ENCODE measurements around the gene COL6A3.

DNA sequence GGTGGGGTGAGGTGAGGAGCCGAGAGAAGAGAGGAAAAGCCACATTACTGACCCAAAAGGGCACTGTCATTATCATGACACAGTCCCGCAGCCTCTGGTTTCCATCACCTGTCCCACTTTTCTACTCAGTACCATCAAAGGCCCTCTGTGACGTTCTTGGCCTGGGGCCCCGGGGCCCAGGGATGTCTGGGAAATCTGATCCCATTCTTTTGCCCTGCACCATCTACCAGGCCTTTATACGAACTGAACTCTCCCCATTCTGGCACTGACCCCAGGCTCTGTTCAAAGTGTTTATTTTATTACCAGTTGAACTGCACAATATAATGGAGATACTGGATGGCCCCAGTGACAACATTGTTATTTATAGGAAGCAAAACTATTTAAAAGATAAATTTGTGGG, 89.1 kb downstream of the COL6A3 start:
- TF ChIP-seq, protein P1, sequence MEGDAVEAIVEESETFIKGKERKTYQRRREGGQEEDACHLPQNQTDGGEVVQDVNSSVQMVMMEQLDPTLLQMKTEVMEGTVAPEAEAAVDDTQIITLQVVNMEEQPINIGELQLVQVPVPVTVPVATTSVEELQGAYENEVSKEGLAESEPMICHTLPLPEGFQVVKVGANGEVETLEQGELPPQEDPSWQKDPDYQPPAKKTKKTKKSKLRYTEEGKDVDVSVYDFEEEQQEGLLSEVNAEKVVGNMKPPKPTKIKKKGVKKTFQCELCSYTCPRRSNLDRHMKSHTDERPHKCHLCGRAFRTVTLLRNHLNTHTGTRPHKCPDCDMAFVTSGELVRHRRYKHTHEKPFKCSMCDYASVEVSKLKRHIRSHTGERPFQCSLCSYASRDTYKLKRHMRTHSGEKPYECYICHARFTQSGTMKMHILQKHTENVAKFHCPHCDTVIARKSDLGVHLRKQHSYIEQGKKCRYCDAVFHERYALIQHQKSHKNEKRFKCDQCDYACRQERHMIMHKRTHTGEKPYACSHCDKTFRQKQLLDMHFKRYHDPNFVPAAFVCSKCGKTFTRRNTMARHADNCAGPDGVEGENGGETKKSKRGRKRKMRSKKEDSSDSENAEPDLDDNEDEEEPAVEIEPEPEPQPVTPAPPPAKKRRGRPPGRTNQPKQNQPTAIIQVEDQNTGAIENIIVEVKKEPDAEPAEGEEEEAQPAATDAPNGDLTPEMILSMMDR (IDR thresholded peaks at IDR 0.05), result no peak
- TF ChIP-seq PHF8 (IDR thresholded peaks at IDR 0.05; ENCODE audit: borderline replicate concordance, low read depth) (no peak), POLR2A (IDR thresholded peaks at IDR 0.05; ENCODE audit: low read length) (no peak), MYC (IDR thresholded peaks at IDR 0.05; ENCODE audit: borderline replicate concordance, low read length) (no peak), RAD21 (conservative IDR thresholded peaks at IDR 0.05 in 1 of 2, IDR thresholded peaks at IDR 0.05 in 1 of 2) (no peak)
- TF ChIP-seq, protein P2, sequence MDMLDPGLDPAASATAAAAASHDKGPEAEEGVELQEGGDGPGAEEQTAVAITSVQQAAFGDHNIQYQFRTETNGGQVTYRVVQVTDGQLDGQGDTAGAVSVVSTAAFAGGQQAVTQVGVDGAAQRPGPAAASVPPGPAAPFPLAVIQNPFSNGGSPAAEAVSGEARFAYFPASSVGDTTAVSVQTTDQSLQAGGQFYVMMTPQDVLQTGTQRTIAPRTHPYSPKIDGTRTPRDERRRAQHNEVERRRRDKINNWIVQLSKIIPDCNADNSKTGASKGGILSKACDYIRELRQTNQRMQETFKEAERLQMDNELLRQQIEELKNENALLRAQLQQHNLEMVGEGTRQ (IDR thresholded peaks at IDR 0.05), result no peak
- TF ChIP-seq, protein P3, sequence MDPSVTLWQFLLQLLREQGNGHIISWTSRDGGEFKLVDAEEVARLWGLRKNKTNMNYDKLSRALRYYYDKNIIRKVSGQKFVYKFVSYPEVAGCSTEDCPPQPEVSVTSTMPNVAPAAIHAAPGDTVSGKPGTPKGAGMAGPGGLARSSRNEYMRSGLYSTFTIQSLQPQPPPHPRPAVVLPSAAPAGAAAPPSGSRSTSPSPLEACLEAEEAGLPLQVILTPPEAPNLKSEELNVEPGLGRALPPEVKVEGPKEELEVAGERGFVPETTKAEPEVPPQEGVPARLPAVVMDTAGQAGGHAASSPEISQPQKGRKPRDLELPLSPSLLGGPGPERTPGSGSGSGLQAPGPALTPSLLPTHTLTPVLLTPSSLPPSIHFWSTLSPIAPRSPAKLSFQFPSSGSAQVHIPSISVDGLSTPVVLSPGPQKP (IDR thresholded peaks at IDR 0.05; ENCODE audit: low read depth, low read length), result no peak
